Activated CD8-positive, alpha-beta memory T cell treated with anti-CD3 and anti-CD28 coated beads, Interleukin-2, amount 50 U/mL, for 48 hours (primary cell): ENCODE data around the gene ZNF827.

Source experiments
- DNase-seq: peaks from one replicate; pipeline ENCODE4 v3.0.0-alpha.2; 2020

Gene ZNF827

GRCh38 chr4:145824463-145824862 lies 114.2 kb downstream of the ZNF827 start:
- DNase-seq: no peak

GRCh38 chr4:145823743-145824142 lies 114.9 kb downstream of the ZNF827 start:
- no peak for DNase-seq

- DNase-seq: no peak
Observed at GRCh38 chr4:145822581-145822980, 116.0 kb downstream of the ZNF827 start.

GRCh38 chr4:145822181-145822580 lies 116.4 kb downstream of the ZNF827 start:
- no peak for DNase-seq

- DNase-seq: no peak
Observed at GRCh38 chr4:145821766-145822165, 116.9 kb downstream of the ZNF827 start.

GRCh38 chr4:145820407-145820806 lies 118.2 kb downstream of the ZNF827 start:
- DNase-seq: no peak

GRCh38 chr4:145819853-145820181 lies 118.8 kb downstream of the ZNF827 start:
- no peak for DNase-seq

GRCh38 chr4:145819101-145819852 lies 119.3 kb downstream of the ZNF827 start:
- no peak for DNase-seq

- DNase-seq: no peak
Observed at GRCh38 chr4:145818011-145818410, 120.6 kb downstream of the ZNF827 start.

GRCh38 chr4:145816091-145816490 lies 122.5 kb downstream of the ZNF827 start:
- DNase-seq: no peak

- no peak for DNase-seq
Observed at GRCh38 chr4:145815626-145816025, 123.0 kb downstream of the ZNF827 start.

GRCh38 chr4:145815027-145815612 lies 123.5 kb downstream of the ZNF827 start:
- DNase-seq: no peak

GRCh38 chr4:145814246-145814645 lies 124.4 kb downstream of the ZNF827 start:
- DNase-seq: no peak

GRCh38 chr4:145812919-145813318 lies 125.7 kb downstream of the ZNF827 start:
- DNase-seq: no peak

- DNase-seq: no peak
Observed at GRCh38 chr4:145808848-145809512, 129.6 kb downstream of the ZNF827 start.

- DNase-seq: no peak
Observed at GRCh38 chr4:145808021-145808650, 130.5 kb downstream of the ZNF827 start.

- DNase-seq: no peak
Observed at GRCh38 chr4:145805490-145805889, 133.1 kb downstream of the ZNF827 start.

GRCh38 chr4:145804116-145804515 lies 134.5 kb downstream of the ZNF827 start:
- DNase-seq: no peak

- no peak for DNase-seq
Observed at GRCh38 chr4:145799223-145799622, 139.4 kb downstream of the ZNF827 start.

- no peak for DNase-seq
Observed at GRCh38 chr4:145797278-145797677, 141.3 kb downstream of the ZNF827 start.

- no peak for DNase-seq
Observed at GRCh38 chr4:145796346-145796745, 142.3 kb downstream of the ZNF827 start.

GRCh38 chr4:145795521-145795920 lies 143.1 kb downstream of the ZNF827 start:
- DNase-seq: no peak

- no peak for DNase-seq
Observed at GRCh38 chr4:145792429-145792828, 146.2 kb downstream of the ZNF827 start.

GRCh38 chr4:145791988-145792387 lies 146.6 kb downstream of the ZNF827 start:
- no peak for DNase-seq
